LNCaP clone FGC (cell line): ENCODE measurements around the gene SLC17A9.

Experiments
- DNase-seq: peaks from one replicate; pipeline ENCODE4 v3.0.0-alpha.2; 2011; ENCODE audit warnings: low read depth
- H3K4me3 ChIP-seq: 2 replicates; pipeline ENCODE4 v1.5.1; 2011; ENCODE audit warnings: mild to moderate bottlenecking, low read depth, low read length, control low read depth
- CTCF ChIP-seq: IDR thresholded peaks from 2 replicates; pipeline ENCODE4 v1.5.1; 2012; ENCODE audit warnings: mild to moderate bottlenecking; ENCODE audit not compliant: control insufficient read depth, insufficient read depth; ENCODE audit errors: extremely low read depth

SLC17A9 gene

GRCh38 chr20:62941792-62942191, 10.7 kb upstream of the SLC17A9 start:
- no peak for TF ChIP-seq CTCF
- no peak for DNase-seq
- no peak overlapping the region for H3K4me3 ChIP-seq

GRCh38 chr20:62942456-62942855, 10.1 kb upstream of the SLC17A9 start:
- no peak for TF ChIP-seq CTCF
- H3K4me3 ChIP-seq: no peak overlapping the region
- no peak for DNase-seq

GRCh38 chr20:62943396-62943795, 9.1 kb upstream of the SLC17A9 start:
- no peak for TF ChIP-seq CTCF
- no peak overlapping the region for H3K4me3 ChIP-seq
- DNase-seq: no peak

GRCh38 chr20:62944184-62944583, 8.3 kb upstream of the SLC17A9 start:
- no peak for TF ChIP-seq CTCF
- no peak overlapping the region for H3K4me3 ChIP-seq
- DNase-seq: no peak

- TF ChIP-seq CTCF: no peak
- no peak overlapping the region for H3K4me3 ChIP-seq
- no peak for DNase-seq
These were observed 7.8 kb upstream of the SLC17A9 start for GRCh38 chr20:62944746-62945145.

- TF ChIP-seq CTCF: no peak
- no peak overlapping the region for H3K4me3 ChIP-seq
- no peak for DNase-seq
These were observed 6.7 kb upstream of the SLC17A9 start for GRCh38 chr20:62945771-62946339.

GRCh38 chr20:62946918-62947317, 5.6 kb upstream of the SLC17A9 start:
- DNase-seq: no peak
- TF ChIP-seq CTCF: no peak

More at GRCh38 chr20:62946918-62947317, 5.6 kb upstream of the SLC17A9 start:
- no peak overlapping the region for H3K4me3 ChIP-seq
